Effector memory CD4-positive, alpha-beta T cell (primary cell): Measurements from ENCODE around the gene ACAA2.

Experiments
- DNase-seq, 3 donors: peaks; one replicate each; pipeline ENCODE4 v3.0.0-alpha.2; 2020
- H3K27ac ChIP-seq: 2 replicates; pipeline ENCODE4 v1.7.0; 2013; ENCODE audit warnings: mild to moderate bottlenecking, low read length, moderate library complexity; ENCODE audit not compliant: insufficient read depth, poor library complexity, severe bottlenecking
- H3K27me3 ChIP-seq: replicated peaks from 2 replicates; pipeline ENCODE4 v1.7.0; 2013; ENCODE audit warnings: mild to moderate bottlenecking, low read length; ENCODE audit not compliant: insufficient read depth, control insufficient read depth, poor library complexity, severe bottlenecking
- H3K36me3 ChIP-seq: 2 replicates; pipeline ENCODE4 v1.7.0; 2013; ENCODE audit warnings: mild to moderate bottlenecking, low read length, moderate library complexity; ENCODE audit not compliant: control insufficient read depth, insufficient read depth
- H3K4me1 ChIP-seq: 2 replicates; pipeline ENCODE4 v1.7.0; 2013; ENCODE audit warnings: low read length, mild to moderate bottlenecking; ENCODE audit not compliant: control insufficient read depth, insufficient read depth, poor library complexity, severe bottlenecking
- H3K4me3 ChIP-seq: 2 replicates; pipeline ENCODE4 v1.7.0; 2013; ENCODE audit warnings: low read length, low read depth, mild to moderate bottlenecking; ENCODE audit not compliant: insufficient read depth, poor library complexity, severe bottlenecking
- H3K9me3 ChIP-seq: 2 replicates; pipeline ENCODE4 v1.7.0; 2013; ENCODE audit warnings: mild to moderate bottlenecking, low read length, moderate library complexity; ENCODE audit not compliant: control insufficient read depth

Gene ACAA2

DNA sequence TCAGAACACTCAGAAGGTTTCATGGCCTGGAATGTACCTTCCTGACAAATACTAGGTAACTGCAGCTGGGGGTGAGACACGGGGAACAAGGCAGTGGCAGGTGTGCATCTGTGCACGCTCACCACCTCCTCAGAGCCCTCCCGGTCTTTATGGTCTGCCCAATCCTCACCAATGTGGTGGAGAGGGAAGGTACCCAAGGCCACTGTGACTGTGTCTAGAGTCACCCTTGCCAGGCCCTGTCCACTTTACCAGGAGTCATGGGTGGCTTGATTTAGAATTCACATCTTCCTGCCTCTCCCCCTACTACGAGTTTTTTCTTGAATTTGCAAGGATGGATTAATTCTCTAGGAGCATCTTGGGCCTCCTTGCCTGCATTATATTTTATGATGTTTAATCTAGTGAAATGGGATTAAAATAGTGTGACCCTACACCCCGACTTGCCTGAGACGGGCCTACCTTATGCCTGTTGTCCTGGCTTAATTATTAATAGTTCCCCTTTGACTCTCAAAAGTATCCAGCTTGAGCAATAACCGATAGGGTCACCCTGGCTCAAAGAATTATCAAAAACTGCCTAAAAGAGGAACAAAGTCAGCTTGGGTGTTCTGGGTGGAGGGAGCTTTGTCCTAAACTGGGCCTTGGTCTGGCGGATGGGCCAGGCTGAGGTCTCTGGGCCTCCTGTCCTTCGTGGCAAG lies 56.5 kb downstream of the ACAA2 start:
- H3K4me3 ChIP-seq, result no peak overlapping the region
- no peak for DNase-seq
- no peaks in the 10 kb centered on the region for H3K9me3 ChIP-seq
- H3K4me1 ChIP-seq, result no peaks in the 10 kb centered on the region
- H3K27me3 ChIP-seq, result no peaks in the 10 kb centered on the region
- no peaks in the 10 kb centered on the region for H3K36me3 ChIP-seq
- H3K27ac ChIP-seq, result no peak overlapping the region

DNA sequence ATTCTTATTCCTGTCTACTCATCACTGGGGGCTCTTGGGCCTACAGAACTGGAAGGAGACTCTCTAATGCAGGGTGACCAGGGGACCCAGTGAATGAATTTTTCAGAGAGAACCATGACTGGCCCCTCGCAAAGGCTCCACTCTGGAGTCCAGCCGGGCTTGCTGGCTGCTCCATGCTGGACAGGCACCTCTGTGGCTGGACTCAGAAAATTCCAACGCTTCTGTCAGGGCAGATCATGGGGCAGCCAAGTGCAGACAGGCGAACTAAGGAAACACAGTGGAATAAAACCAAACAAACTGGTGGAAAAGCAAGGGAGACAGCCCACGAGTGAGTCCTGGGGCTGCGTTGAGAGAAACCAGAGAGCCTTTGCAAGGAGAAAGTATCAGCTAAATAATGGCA lies 57.2 kb downstream of the ACAA2 start:
- Histone ChIP-seq H3K4me1 (no peaks in the 10 kb centered on the region), H3K27me3 (no peaks in the 10 kb centered on the region), H3K4me3 (no peak overlapping the region), H3K9me3 (no peaks in the 10 kb centered on the region), H3K36me3 (no peaks in the 10 kb centered on the region), H3K27ac (no peak overlapping the region)
- no peak for DNase-seq

DNA sequence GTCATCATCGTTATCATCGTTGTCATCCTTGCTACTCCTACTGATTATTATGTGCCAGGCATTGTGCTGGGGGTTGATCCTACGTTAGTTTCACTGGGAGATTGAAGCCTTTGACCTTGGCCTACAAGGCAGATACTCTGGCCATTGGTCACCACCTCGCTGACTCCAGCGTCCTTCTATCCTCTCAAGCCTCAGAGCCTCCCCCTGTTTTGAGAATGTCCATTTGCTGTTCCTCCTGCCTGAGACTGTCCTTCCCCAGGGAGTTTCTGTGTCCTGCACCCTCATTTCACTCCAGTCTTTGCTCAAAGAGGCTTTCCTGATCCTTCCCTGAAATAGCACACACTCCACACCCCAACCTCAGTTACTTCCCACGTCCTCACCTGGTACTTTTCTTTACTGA lies 57.8 kb downstream of the ACAA2 start:
- DNase-seq, result no peak
- Histone ChIP-seq H3K9me3 (no peaks in the 10 kb centered on the region), H3K27me3 (no peaks in the 10 kb centered on the region), H3K4me3 (no peak overlapping the region), H3K27ac (no peak overlapping the region), H3K4me1 (no peaks in the 10 kb centered on the region), H3K36me3 (no peaks in the 10 kb centered on the region)

DNA sequence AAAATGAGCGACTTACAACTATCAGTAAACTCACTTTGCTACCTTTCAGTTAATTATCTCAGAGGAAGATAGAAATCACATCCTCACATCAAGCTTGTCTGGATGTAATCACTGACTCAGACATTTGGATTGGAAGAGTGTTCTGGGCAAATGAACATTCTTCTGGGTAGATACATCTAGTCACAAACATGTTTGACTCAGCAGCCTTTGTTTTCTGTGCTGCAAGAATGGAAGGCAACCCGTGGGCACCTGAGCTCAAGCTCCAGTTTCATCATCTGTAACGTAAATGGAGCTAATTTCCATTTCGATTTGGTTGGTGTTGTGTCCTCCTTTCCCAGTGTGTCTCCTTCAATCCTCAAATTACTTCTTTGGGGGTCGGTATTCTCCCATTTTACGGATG lies 58.5 kb downstream of the ACAA2 start:
- Histone ChIP-seq H3K27ac (no peak overlapping the region), H3K36me3 (no peaks in the 10 kb centered on the region), H3K4me3 (no peak overlapping the region), H3K9me3 (no peaks in the 10 kb centered on the region), H3K4me1 (no peaks in the 10 kb centered on the region), H3K27me3 (no peaks in the 10 kb centered on the region)
- no peak for DNase-seq

DNA sequence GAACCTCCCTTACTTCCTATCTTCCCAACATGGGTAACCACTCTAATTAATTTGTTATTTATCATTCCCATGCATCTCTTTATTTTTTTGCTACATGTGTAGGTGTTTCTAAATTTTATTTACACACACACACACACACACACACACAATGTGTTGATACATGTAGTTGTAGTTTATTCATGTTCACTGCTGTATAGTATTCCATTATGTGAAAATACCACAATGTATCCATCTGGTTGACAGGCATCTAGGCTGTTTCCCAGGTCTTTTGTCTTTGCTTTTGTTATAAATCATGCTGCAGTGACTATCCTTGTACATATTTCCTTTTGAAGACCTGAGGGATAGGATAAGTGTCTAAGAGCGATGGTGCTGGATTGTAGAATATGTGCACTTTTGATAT lies 59.7 kb downstream of the ACAA2 start:
- Histone ChIP-seq H3K27me3 (no peaks in the 10 kb centered on the region), H3K27ac (no peak overlapping the region), H3K4me1 (no peaks in the 10 kb centered on the region), H3K36me3 (no peaks in the 10 kb centered on the region), H3K4me3 (no peak overlapping the region), H3K9me3 (no peaks in the 10 kb centered on the region)
- DNase-seq, result no peak

DNA sequence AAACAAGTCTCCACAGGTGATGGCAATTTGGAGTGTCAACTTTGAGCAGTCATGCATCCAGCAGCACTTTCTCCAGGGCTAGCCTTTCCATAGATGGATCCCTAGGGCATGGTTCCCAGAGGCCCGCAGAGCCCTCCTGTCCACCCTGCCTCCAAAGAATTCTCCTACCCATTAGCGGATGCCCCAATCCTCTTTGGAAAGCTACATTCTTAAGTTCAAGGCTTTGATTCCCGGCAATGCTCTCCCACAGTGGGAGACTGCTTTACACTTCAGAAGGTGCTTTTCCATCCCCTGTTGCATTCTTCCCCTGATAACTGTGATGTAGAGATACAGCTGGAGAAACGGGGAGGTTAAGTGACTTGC lies 61.3 kb downstream of the ACAA2 start:
- H3K27ac ChIP-seq, result no peak overlapping the region
- H3K4me3 ChIP-seq, result no peak overlapping the region
- DNase-seq, result no peak
- no peaks in the 10 kb centered on the region for H3K9me3 ChIP-seq
- no peaks in the 10 kb centered on the region for H3K36me3 ChIP-seq
- no peaks in the 10 kb centered on the region for H3K27me3 ChIP-seq
- no peaks in the 10 kb centered on the region for H3K4me1 ChIP-seq

DNA sequence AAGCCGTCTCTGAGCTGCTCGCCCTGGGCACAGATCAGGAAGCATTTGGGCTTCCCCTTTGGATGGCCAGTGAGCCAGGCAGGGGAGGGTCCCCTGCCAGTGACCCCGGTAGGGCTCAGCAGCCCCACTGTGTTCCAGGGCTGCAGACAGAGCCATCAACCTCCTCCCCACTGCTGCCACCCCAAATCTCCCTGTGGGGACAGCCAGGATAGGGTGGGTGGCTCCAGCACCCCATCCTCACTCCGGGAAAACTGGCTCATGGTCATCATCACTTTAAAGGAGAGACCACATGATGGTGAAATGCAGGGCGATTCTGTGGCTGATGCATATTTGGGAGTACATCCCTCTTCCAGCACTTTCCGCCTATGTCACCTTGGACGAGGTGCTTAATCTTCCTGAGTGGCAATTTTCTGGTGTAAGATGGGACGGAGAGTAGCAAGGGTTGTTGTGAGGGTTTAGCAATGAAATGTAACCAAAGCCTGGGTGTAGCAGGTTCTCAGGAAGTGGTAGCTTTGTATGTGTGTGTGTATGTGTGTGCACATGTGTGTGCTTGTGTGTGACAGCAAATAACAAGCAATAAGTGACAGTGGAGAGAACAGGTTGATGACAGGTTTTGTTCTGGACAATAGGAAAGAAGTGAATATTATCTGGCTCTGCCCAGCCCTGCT lies 61.8 kb downstream of the ACAA2 start:
- Histone ChIP-seq H3K27ac (no peak overlapping the region), H3K4me3 (no peak overlapping the region), H3K27me3 (no peaks in the 10 kb centered on the region), H3K9me3 (no peaks in the 10 kb centered on the region), H3K4me1 (no peaks in the 10 kb centered on the region), H3K36me3 (no peaks in the 10 kb centered on the region)
- DNase-seq, result no peak

DNA sequence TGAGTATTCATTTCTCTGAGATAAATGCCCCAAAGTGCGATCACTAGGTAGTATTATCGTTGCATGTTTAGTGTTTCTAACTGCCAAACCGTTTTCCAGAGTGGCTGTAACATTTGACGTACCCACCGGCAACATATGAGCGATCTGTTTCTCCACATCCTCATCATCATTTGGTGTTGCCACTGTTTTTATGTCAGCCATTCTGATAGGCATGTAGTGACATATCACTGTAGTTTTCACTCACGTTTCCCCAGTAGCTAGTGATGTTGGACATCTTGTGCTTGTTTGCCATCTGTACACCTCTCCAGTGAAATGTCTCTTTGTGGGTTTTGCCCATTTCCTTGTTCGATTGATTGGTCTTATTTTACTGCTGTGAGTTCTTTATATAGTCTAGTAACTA lies 63.8 kb downstream of the ACAA2 start:
- no peaks in the 10 kb centered on the region for H3K4me1 ChIP-seq
- H3K27me3 ChIP-seq, result no peaks in the 10 kb centered on the region
- no peak for DNase-seq
- H3K27ac ChIP-seq, result no peak overlapping the region
- no peaks in the 10 kb centered on the region for H3K9me3 ChIP-seq
- H3K4me3 ChIP-seq, result no peak overlapping the region
- no peaks in the 10 kb centered on the region for H3K36me3 ChIP-seq

DNA sequence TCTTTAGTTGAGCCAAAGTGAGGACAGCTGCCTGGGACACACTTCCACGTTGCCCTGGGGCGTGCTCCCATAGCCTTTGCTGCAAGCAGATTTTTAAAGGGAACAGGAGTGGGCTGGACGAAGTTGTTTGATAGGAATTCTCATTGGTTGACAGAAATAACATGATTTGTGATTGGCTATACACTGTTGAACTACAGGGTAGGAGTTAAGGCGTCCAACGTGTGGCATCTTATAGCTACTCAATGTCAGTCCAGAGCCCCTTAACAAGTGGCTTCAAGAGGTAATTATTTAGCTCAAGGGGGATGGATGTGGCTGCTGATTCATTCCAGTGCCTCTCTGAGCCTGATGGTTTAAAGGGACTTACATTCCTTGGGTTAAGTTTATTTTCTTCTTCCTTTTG lies 65.5 kb downstream of the ACAA2 start:
- no peaks in the 10 kb centered on the region for H3K27me3 ChIP-seq
- no peaks in the 10 kb centered on the region for H3K9me3 ChIP-seq
- no peaks in the 10 kb centered on the region for H3K4me1 ChIP-seq
- DNase-seq, result no peak
- H3K36me3 ChIP-seq, result no peaks in the 10 kb centered on the region
- no peak overlapping the region for H3K27ac ChIP-seq
- H3K4me3 ChIP-seq, result no peak overlapping the region

DNA sequence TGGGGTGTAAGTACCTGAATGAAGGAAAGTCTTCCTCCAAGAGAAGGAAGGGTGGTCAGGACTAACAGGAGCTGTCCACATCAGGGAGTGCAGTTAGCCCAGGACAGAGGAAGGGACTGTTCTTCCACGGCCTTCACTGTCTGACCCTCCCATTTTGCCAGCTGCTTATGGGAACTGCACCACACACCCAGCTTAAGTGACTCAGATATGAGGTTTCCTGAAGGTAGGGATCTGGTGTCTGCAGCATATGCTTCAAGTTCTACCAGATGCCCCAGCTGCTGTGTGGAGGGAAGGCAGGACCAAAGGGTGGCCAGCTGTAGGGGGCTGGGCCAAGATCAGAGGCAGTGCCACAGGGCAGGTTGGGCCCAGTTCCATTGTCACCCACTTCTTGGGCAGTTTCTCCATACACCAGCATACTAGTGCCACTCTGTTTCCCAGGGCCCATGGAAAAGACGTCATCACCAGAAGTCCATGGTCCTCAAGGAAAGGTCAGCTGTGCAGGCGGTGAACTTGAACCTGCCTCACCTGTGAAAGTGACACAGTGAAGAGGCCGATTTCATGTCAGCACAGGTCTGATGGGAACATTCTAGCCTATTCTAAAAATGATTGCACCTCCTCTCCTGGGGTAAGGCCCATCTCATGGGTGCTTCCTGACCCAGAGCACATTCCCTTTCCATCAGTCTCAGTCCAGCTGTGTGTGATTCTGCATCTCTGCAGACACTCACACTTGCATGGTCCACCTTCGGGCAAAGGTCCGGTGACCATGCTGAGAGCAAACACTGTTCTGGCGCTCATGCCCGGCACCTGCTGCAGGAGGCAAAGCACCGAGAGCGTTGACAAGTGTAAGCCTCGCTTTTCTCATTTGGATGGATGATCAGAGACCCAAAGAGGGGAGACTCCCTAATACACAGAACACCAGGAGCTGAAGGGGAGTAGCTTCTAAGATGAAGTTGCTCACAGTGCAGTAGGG lies 68.0 kb downstream of the ACAA2 start:
- DNase-seq, result no peak
- H3K27me3 ChIP-seq, result no peaks in the 10 kb centered on the region
- H3K4me1 ChIP-seq, result no peaks in the 10 kb centered on the region
- no peak overlapping the region for H3K27ac ChIP-seq
- H3K4me3 ChIP-seq, result no peak overlapping the region
- H3K9me3 ChIP-seq, result no peaks in the 10 kb centered on the region
- no peaks in the 10 kb centered on the region for H3K36me3 ChIP-seq
